Measurements from ENCODE around the gene EFHC1.

Gene EFHC1

GRCh38 chr6:52389626-52390360, 30.3 kb upstream of the EFHC1 start:
- H3K79me2 ChIP-seq (ENCODE audit: low read length): no peaks in the 10 kb centered on the region
- H4K20me1 ChIP-seq (ENCODE audit: insufficient read depth, low read length): no peaks in the 10 kb centered on the region
- H3K36me3 ChIP-seq (replicated peaks; ENCODE audit: insufficient read depth, low read length): no peaks in the 10 kb centered on the region
- H3K27me3 ChIP-seq (replicated peaks; ENCODE audit: insufficient read depth, low read length): no peaks in the 10 kb centered on the region
- H3K9me3 ChIP-seq (replicated peaks; ENCODE audit: insufficient read depth, low read length): no peaks in the 10 kb centered on the region
- peak; percentile 49 for DNase-seq
- H3K4me1 ChIP-seq (ENCODE audit: low read length): peaks cover 37% of the 10 kb centered on the region
- H3K4me3 ChIP-seq (ENCODE audit: low read length): peak overlapping the region; percentile 36; the same call in 1 of the 2 replicates
- H2AFZ ChIP-seq (ENCODE audit: low read length): peak overlapping the region; percentile 19; the same call in 1 of the 2 replicates
- peak overlapping the region; percentile 97 for H3K4me2 ChIP-seq (ENCODE audit: low read depth, low read length)
- H3F3A ChIP-seq (ENCODE audit: insufficient read depth, low read length): peaks cover 38% of the 10 kb centered on the region
- TF ChIP-seq EZH2 (optimal IDR thresholded peaks at IDR 0.05; ENCODE audit: low read depth, low read length): no peak
- TF ChIP-seq, protein P1, sequence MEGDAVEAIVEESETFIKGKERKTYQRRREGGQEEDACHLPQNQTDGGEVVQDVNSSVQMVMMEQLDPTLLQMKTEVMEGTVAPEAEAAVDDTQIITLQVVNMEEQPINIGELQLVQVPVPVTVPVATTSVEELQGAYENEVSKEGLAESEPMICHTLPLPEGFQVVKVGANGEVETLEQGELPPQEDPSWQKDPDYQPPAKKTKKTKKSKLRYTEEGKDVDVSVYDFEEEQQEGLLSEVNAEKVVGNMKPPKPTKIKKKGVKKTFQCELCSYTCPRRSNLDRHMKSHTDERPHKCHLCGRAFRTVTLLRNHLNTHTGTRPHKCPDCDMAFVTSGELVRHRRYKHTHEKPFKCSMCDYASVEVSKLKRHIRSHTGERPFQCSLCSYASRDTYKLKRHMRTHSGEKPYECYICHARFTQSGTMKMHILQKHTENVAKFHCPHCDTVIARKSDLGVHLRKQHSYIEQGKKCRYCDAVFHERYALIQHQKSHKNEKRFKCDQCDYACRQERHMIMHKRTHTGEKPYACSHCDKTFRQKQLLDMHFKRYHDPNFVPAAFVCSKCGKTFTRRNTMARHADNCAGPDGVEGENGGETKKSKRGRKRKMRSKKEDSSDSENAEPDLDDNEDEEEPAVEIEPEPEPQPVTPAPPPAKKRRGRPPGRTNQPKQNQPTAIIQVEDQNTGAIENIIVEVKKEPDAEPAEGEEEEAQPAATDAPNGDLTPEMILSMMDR (IDR thresholded peaks at IDR 0.05; ENCODE audit: low read length): peak; percentile 24; the same call in 1 of the 2 replicates
- peak overlapping the region; percentile 95 for H3K27ac ChIP-seq (ENCODE audit: low read length)
- peak overlapping the region; percentile 69 for H3K9ac ChIP-seq (ENCODE audit: low read length)
- H3K9me2 ChIP-seq (replicated peaks; ENCODE audit: insufficient read depth, low read length): no peaks in the 10 kb centered on the region

- Histone ChIP-seq H3K4me2 (ENCODE audit: low read depth, low read length) (peak overlapping the region; percentile 97), H3K36me3 (replicated peaks; ENCODE audit: insufficient read depth, low read length) (no peaks in the 10 kb centered on the region), H3K9ac (ENCODE audit: low read length) (peak overlapping the region; percentile 69), H2AFZ (ENCODE audit: low read length) (peak overlapping the region; percentile 19; the same call in 1 of the 2 replicates), H3F3A (ENCODE audit: insufficient read depth, low read length) (peaks cover 39% of the 10 kb centered on the region), H3K79me2 (ENCODE audit: low read length) (no peaks in the 10 kb centered on the region), H3K27me3 (replicated peaks; ENCODE audit: insufficient read depth, low read length) (no peaks in the 10 kb centered on the region), H3K9me3 (replicated peaks; ENCODE audit: insufficient read depth, low read length) (no peaks in the 10 kb centered on the region), H3K27ac (ENCODE audit: low read length) (peak overlapping the region; percentile 95), H3K4me1 (ENCODE audit: low read length) (peaks cover 38% of the 10 kb centered on the region), H3K4me3 (ENCODE audit: low read length) (peak overlapping the region; percentile 36; the same call in 1 of the 2 replicates), H4K20me1 (ENCODE audit: insufficient read depth, low read length) (no peaks in the 10 kb centered on the region), H3K9me2 (replicated peaks; ENCODE audit: insufficient read depth, low read length) (no peaks in the 10 kb centered on the region)
- no peak for TF ChIP-seq EZH2 (optimal IDR thresholded peaks at IDR 0.05; ENCODE audit: low read depth, low read length)
- TF ChIP-seq, protein P1 (IDR thresholded peaks at IDR 0.05; ENCODE audit: low read length): no peak
- peak; percentile 76 for DNase-seq
Measured at GRCh38 chr6:52390361-52390727, 29.8 kb upstream of the EFHC1 start.

GRCh38 chr6:52391599-52391998, 28.5 kb upstream of the EFHC1 start:
- Histone ChIP-seq H3F3A (ENCODE audit: insufficient read depth, low read length) (peaks cover 39% of the 10 kb centered on the region), H2AFZ (ENCODE audit: low read length) (no peak overlapping the region), H4K20me1 (ENCODE audit: insufficient read depth, low read length) (no peaks in the 10 kb centered on the region), H3K4me1 (ENCODE audit: low read length) (peaks cover 38% of the 10 kb centered on the region), H3K9me2 (replicated peaks; ENCODE audit: insufficient read depth, low read length) (no peaks in the 10 kb centered on the region), H3K27ac (ENCODE audit: low read length) (no peak overlapping the region), H3K27me3 (replicated peaks; ENCODE audit: insufficient read depth, low read length) (peaks cover 6% of the 10 kb centered on the region; the same call in 1 of the 2 replicates), H3K4me3 (ENCODE audit: low read length) (no peak overlapping the region), H3K4me2 (ENCODE audit: low read depth, low read length) (no peak overlapping the region), H3K9me3 (replicated peaks; ENCODE audit: insufficient read depth, low read length) (no peaks in the 10 kb centered on the region), H3K79me2 (ENCODE audit: low read length) (no peaks in the 10 kb centered on the region), H3K9ac (ENCODE audit: low read length) (no peak overlapping the region), H3K36me3 (replicated peaks; ENCODE audit: insufficient read depth, low read length) (no peaks in the 10 kb centered on the region)
- no peak for TF ChIP-seq EZH2phosphoT487 (IDR thresholded peaks at IDR 0.05; ENCODE audit: low read length)
- TF ChIP-seq, protein P1 (IDR thresholded peaks at IDR 0.05; ENCODE audit: low read length): no peak
- TF ChIP-seq EZH2 (optimal IDR thresholded peaks at IDR 0.05; ENCODE audit: low read depth, low read length): no peak
- no peak for DNase-seq
